ENCODE results near the gene AFP. TPM values are rescaled to one million over a fixed set of nuclear protein-coding genes. Genes with fewer than 3 reads are reported as not detected.
A peak's percentile ranks its signal among the peaks of the same experiment; 100 is the strongest.

AFP gene
- total and polyA plus RNA-seq, 2 of the 13 experiments (the other 11 are each of a cell fraction or from before 2014, with no cell fraction given): 9,434 to 13,105 TPM

DNA sequence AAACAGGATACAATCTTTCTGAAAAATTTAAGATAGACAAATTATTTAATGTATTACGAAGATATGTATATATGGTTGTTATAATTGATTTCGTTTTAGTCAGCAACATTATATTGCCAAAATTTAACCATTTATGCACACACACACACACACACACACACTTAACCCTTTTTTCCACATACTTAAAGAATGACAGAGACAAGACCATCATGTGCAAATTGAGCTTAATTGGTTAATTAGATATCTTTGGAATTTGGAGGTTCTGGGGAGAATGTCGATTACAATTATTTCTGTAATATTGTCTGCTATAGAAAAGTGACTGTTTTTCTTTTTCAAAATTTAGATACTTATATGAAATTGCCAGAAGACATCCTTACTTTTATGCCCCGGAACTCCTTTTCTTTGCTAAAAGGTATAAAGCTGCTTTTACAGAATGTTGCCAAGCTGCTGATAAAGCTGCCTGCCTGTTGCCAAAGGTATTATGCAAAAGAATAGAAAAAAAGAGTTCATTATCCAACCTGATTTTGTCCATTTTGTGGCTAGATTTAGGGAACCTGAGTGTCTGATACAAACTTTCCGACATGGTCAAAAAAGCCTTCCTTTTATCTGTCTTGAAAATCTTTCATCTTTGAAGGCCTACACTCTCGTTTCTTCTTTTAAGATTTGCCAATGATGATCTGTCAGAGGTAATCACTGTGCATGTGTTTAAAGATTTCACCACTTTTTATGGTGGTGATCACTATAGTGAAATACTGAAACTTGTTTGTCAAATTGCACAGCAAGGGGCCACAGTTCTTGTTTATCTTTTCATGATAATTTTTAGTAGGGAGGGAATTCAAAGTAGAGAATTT, 26.8 kb upstream of the AFP start (continued):
- TF ChIP-seq THAP9 (CRISPR knock-in tag; IDR thresholded peaks at IDR 0.05; ENCODE audit: borderline replicate concordance): no peak
- TF ChIP-seq ZNF800 (CRISPR knock-in tag; IDR thresholded peaks at IDR 0.05): 0 out of 2 replicates have a peak, but pooled peaks have one; percentile 36
- no peak for TF ChIP-seq USF2 (IDR thresholded peaks at IDR 0.05; ENCODE audit: low read depth, low read length)
- TF ChIP-seq USF2 (CRISPR knock-in tag; IDR thresholded peaks at IDR 0.05; ENCODE audit: borderline replicate concordance): no peak
- TF ChIP-seq IKZF4 (CRISPR knock-in tag; IDR thresholded peaks at IDR 0.05; ENCODE audit: borderline replicate concordance, low read depth, not compliant biosample characterization): no peak
- TF ChIP-seq, protein P1, sequence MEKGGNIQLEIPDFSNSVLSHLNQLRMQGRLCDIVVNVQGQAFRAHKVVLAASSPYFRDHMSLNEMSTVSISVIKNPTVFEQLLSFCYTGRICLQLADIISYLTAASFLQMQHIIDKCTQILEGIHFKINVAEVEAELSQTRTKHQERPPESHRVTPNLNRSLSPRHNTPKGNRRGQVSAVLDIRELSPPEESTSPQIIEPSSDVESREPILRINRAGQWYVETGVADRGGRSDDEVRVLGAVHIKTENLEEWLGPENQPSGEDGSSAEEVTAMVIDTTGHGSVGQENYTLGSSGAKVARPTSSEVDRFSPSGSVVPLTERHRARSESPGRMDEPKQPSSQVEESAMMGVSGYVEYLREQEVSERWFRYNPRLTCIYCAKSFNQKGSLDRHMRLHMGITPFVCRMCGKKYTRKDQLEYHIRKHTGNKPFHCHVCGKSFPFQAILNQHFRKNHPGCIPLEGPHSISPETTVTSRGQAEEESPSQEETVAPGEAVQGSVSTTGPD (CRISPR knock-in tag; IDR thresholded peaks at IDR 0.05): no peak
- TF ChIP-seq ZSCAN30 (CRISPR knock-in tag; IDR thresholded peaks at IDR 0.05): 0 out of 2 replicates have a peak, but pooled peaks have one; percentile 25
- TF ChIP-seq, protein P2, sequence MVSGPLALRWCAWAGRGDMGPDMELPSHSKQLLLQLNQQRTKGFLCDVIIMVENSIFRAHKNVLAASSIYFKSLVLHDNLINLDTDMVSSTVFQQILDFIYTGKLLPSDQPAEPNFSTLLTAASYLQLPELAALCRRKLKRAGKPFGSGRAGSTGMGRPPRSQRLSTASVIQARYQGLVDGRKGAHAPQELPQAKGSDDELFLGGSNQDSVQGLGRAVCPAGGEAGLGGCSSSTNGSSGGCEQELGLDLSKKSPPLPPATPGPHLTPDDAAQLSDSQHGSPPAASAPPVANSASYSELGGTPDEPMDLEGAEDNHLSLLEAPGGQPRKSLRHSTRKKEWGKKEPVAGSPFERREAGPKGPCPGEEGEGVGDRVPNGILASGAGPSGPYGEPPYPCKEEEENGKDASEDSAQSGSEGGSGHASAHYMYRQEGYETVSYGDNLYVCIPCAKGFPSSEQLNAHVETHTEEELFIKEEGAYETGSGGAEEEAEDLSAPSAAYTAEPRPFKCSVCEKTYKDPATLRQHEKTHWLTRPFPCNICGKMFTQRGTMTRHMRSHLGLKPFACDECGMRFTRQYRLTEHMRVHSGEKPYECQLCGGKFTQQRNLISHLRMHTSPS (CRISPR knock-in tag; IDR thresholded peaks at IDR 0.05; ENCODE audit: low read depth): no peak
- no peak for TF ChIP-seq RORA (CRISPR knock-in tag; IDR thresholded peaks at IDR 0.05)
- TF ChIP-seq ZNF230 (CRISPR knock-in tag; IDR thresholded peaks at IDR 0.05): no peak
- TF ChIP-seq CREB1 (IDR thresholded peaks at IDR 0.05): no peak
- peak; percentile 40; the same call in 1 of the 2 replicates for TF ChIP-seq CREB1 (CRISPR knock-in tag; IDR thresholded peaks at IDR 0.05)
- no peak for TF ChIP-seq BRD4 (CRISPR knock-in tag; IDR thresholded peaks at IDR 0.05)
- peak; percentile 73 for TF ChIP-seq RBFOX2 (IDR thresholded peaks at IDR 0.05; ENCODE audit: low read depth, low read length)
- TF ChIP-seq ZNF207 (IDR thresholded peaks at IDR 0.05; ENCODE audit: borderline replicate concordance): no peak
- TF ChIP-seq YEATS4 (CRISPR knock-in tag; IDR thresholded peaks at IDR 0.05; ENCODE audit: borderline replicate concordance): no peak
